Activated CD4-positive, alpha-beta T cell treated with anti-CD3 and anti-CD28 coated beads for 24 hours (primary cell): Measurements from ENCODE around the gene IYD.
"Not testable (repeated sequence)": the region's sequence is repeated elsewhere in the genome, so short reads cannot be mapped to it uniquely, and the experiment has no call there.

ENCODE experiments used
- DNase-seq, 2 donors: peaks; one replicate each; pipeline ENCODE4 v3.0.0-alpha.2; 2020; ENCODE audit warnings: low read depth in 2 of 2

The IYD gene

GRCh38 chr6:150352321-150353296, 16.2 kb upstream of the IYD start:
- no peak for DNase-seq

GRCh38 chr6:150353445-150353844, 15.4 kb upstream of the IYD start:
- DNase-seq: no peak

GRCh38 chr6:150354754-150355571, 13.8 kb upstream of the IYD start:
- DNase-seq: no peak

GRCh38 chr6:150355932-150356331, 12.9 kb upstream of the IYD start:
- no peak for DNase-seq

- no peak for DNase-seq
Measured at GRCh38 chr6:150361876-150362275, 6.9 kb upstream of the IYD start.

GRCh38 chr6:150363733-150364132, 5.1 kb upstream of the IYD start:
- no peak for DNase-seq

GRCh38 chr6:150366118-150366778, 2.6 kb upstream of the IYD start:
- DNase-seq: no peak

- DNase-seq: no peak
Measured at GRCh38 chr6:150369408-150369807, 596 bp downstream of the IYD start.

- no peak for DNase-seq
Measured at GRCh38 chr6:150370112-150370511, 1.3 kb downstream of the IYD start.

GRCh38 chr6:150371356-150371755, 2.5 kb downstream of the IYD start:
- DNase-seq: no peak

GRCh38 chr6:150372051-150372450, 3.2 kb downstream of the IYD start:
- no peak for DNase-seq

- DNase-seq: no peak
Measured at GRCh38 chr6:150373260-150373701, 4.5 kb downstream of the IYD start.

- not testable (repeated sequence) for DNase-seq
Measured at GRCh38 chr6:150374346-150374745, 5.5 kb downstream of the IYD start.

GRCh38 chr6:150377211-150377781, 8.5 kb downstream of the IYD start:
- no peak for DNase-seq

GRCh38 chr6:150380256-150380655, 11.4 kb downstream of the IYD start:
- DNase-seq: no peak

- no peak for DNase-seq
Measured at GRCh38 chr6:150382171-150382570, 13.4 kb downstream of the IYD start.

- DNase-seq: no peak
Measured at GRCh38 chr6:150391414-150391813, 22.6 kb downstream of the IYD start.

- DNase-seq: no peak
Measured at GRCh38 chr6:150391890-150392289, 23.1 kb downstream of the IYD start.

GRCh38 chr6:150392452-150393220, 23.8 kb downstream of the IYD start:
- DNase-seq: no peak

GRCh38 chr6:150394053-150394898, 25.5 kb downstream of the IYD start:
- no peak for DNase-seq
